ENCODE results near the gene INHA. TPM values are rescaled to one million over a fixed set of nuclear protein-coding genes. Genes with fewer than 3 reads are reported as not detected.

Gene INHA
- total RNA-seq, 4 donors from 2014 or later = 0.50 to 1.1 (median 0.81) TPM; not detected in 1

DNA sequence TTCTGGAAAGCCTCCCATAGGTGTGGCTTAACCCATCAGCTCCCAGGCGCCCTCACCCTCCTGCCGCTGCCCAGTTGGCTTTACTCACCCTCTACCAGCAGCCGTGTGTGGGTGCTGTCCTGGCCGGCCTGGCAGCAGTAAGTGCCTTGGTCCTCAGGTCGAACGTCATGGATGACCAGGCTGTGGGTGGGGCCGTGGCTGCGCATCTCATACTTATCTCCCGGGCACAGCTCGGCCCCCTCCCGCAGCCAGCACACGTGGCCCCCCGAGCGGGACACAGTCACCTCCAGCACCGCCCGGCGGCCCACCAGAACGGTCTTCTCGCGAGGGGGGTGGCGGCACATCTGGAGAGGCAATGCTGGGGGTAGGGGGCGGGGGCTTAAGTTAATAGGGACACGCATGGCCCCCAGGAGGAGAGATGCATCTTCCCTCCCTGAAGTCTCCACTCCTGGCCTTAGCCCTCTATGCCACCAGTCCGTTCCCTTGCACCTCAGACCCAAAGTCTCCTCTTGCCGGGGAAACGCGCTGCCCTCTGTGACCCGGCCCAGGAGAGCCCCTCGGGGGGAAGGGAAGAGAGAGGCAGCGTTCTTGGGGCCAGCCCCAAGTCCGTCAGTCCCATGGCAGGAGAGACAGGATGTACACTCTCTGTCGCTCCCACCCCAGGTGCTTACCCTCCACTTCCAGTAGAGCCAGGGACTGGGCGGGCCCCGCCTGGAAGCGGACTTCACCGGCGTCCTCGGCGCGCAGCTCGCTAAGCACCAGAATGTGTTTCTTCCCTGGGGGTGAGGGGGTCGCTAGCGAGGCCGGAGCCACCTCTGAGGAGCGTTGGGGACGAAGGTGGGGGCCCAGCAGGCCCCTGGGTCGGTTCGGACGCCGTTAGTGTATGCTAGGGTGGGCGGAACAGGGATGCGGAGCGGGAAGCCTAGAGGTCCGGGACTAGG lies 20.4 kb upstream of the INHA start:
- no peaks in the 10 kb centered on the region for H3K36me3 ChIP-seq
- peak overlapping the region in 1 of 3 donors; percentile 47 for H3K27ac ChIP-seq
- intact Hi-C loops (cut with DNase I) = no loop called here
- DNase-seq = peak; percentile 61 to 75
- WGBS, 2 donors = 6 to 8% methylated on average over 7 to 31 of the region's 54 CpGs
- peaks cover 16 to 21% of the 10 kb centered on the region in 2 donors for H3K4me1 ChIP-seq
- peak overlapping the region in 2 of 3 donors; percentile 17 to 41 for H3K4me3 ChIP-seq (replicated peaks in 1 of 3)
- H3K27me3 ChIP-seq = no peaks in the 10 kb centered on the region
- no peaks in the 10 kb centered on the region for H3K9me3 ChIP-seq
- TF ChIP-seq, protein P1, sequence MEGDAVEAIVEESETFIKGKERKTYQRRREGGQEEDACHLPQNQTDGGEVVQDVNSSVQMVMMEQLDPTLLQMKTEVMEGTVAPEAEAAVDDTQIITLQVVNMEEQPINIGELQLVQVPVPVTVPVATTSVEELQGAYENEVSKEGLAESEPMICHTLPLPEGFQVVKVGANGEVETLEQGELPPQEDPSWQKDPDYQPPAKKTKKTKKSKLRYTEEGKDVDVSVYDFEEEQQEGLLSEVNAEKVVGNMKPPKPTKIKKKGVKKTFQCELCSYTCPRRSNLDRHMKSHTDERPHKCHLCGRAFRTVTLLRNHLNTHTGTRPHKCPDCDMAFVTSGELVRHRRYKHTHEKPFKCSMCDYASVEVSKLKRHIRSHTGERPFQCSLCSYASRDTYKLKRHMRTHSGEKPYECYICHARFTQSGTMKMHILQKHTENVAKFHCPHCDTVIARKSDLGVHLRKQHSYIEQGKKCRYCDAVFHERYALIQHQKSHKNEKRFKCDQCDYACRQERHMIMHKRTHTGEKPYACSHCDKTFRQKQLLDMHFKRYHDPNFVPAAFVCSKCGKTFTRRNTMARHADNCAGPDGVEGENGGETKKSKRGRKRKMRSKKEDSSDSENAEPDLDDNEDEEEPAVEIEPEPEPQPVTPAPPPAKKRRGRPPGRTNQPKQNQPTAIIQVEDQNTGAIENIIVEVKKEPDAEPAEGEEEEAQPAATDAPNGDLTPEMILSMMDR (IDR thresholded peaks at IDR 0.05) = no peak
- no peak for TF ChIP-seq POLR2A (IDR thresholded peaks at IDR 0.05)

DNA sequence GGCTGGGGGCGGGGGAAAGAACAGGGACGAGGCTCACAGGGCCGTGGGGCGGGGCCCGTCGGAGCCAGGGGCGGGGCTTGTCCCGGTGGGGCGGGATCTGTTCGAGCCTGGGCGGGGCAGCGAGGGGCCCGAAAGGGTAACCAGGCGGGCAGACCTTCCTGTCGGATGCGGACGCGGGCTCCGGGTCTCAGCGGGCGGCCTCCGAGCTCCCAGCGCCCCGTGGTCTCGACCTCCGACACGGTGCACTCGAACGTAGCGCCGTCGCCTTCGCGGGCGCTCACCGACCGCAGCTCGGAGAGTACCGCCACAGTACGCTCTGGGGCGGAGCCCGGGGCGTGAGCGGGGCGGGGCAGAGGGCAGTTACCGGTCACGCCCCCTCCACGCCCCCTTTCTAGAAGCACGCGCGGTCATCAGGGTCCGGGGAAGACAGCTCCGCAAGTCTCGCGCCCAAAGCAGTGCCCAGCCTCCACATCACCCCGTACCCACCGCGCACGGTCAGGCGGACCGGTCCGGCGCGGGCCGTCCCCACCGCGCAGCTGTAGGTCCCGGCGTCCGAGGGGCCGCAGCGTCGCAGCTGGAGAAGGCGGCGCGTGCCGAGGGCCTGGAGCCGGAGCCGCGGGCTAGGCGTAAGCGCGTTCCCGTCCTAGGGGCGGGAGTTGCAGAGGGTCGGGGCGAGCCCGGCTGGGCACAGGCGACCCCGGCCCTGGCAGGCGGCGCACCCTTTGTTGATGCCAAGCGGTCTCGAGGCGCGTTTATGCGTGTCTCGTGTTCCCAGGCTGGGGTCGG lies 19.5 kb upstream of the INHA start:
- H3K36me3 ChIP-seq = no peaks in the 10 kb centered on the region
- H3K27ac ChIP-seq = peak overlapping the region in 1 of 3 donors; percentile 47
- H3K27me3 ChIP-seq = no peaks in the 10 kb centered on the region
- no peaks in the 10 kb centered on the region for H3K9me3 ChIP-seq
- 0% methylated on average over 12 of the region's 99 CpGs; no CpG with 5 or more reads in 1 of the 2 donors for WGBS, 2 donors
- TF ChIP-seq, protein P1 (IDR thresholded peaks at IDR 0.05) = no peak
- TF ChIP-seq POLR2A (IDR thresholded peaks at IDR 0.05) = peak in 1 of 2 donors; percentile 27
- DNase-seq = peak; percentile 88
- intact Hi-C loops (cut with DNase I) = no loop called here
- peak overlapping the region; percentile 17 to 41 (median 22) for H3K4me3 ChIP-seq (replicated peaks in 1 of 3)
- H3K4me1 ChIP-seq = peaks cover 16 to 21% of the 10 kb centered on the region in 2 donors

DNA sequence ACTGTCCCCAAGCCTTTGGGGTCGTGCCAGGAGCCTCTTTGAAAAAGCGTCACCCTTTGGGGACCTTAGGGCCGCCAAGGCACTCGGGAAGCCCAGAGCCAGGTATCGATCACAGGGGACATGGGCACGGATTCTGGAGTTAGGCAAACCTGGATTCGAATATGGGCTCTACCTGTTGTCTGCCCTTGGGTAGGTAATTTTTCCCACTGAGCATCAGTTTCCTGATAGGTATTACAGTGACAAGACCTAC lies 19.0 kb upstream of the INHA start:
- Histone ChIP-seq H3K9me3 (no peaks in the 10 kb centered on the region), H3K27me3 (no peaks in the 10 kb centered on the region), H3K36me3 (no peaks in the 10 kb centered on the region), H3K4me1 (peaks cover 16 to 21% of the 10 kb centered on the region in 2 donors), H3K27ac (no peak overlapping the region), H3K4me3 (replicated peaks in 1 of 3) (peak overlapping the region in 2 of 3 donors; percentile 22 to 41)
- TF ChIP-seq, protein P1 (IDR thresholded peaks at IDR 0.05) = no peak
- no peak for TF ChIP-seq POLR2A (IDR thresholded peaks at IDR 0.05)
- 12 to 37% methylated on average over 5 to 7 of the region's 7 CpGs for WGBS, 2 donors
- no peak for DNase-seq
- intact Hi-C loops (cut with DNase I) = no loop called here

DNA sequence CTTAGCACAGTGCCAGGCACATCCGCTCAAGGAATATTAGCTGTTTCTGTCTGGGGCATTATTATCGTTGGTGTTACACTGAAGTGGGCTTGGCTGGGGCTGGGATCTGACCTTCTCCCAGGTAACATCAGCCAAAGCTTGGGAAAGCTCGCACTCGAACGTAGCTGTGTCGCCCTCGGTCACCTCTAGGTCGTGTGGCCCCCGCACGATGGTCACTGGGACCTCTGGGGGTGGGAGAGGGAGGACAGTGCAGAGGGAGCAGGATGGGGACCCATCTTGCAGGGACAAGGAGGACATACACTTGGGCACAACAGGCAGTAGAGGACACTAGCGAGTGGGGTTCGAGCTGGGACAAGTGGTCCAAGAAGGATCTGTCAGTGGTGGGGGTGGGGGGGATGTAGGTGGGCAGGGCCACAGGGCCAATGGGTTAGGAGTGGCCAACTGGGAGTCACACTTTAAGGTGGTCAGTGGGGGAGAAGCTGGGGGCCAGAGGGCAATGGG lies 18.6 kb upstream of the INHA start:
- Histone ChIP-seq H3K9me3 (no peaks in the 10 kb centered on the region), H3K4me3 (replicated peaks in 1 of 3) (no peak overlapping the region), H3K27me3 (no peaks in the 10 kb centered on the region), H3K36me3 (no peaks in the 10 kb centered on the region), H3K4me1 (peaks cover 16 to 21% of the 10 kb centered on the region in 2 donors), H3K27ac (no peak overlapping the region)
- TF ChIP-seq POLR2A (IDR thresholded peaks at IDR 0.05) = no peak
- no peak for DNase-seq
- intact Hi-C loops (cut with DNase I) = no loop called here
- 70 to 77% methylated on average over 12 of the region's 12 CpGs for WGBS, 2 donors

DNA sequence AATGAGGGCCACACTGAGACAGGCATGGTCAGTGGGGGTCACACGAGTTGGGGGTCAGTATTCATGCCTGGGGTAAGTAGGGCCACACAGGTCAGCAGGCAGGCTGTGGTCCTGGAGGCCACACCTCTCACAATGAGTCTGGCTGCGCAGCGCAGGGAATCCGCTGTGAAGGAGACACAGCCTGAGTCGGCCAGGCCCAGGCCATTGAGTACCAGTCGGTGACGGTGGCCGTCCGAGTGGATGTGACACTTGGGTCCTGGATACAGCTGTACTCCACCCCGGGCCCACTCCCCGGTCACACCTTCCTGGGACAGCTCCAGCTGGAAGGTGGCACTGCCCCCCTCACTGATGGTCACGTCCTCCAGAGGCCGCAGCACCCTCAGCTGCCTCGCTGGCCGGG lies 17.8 kb upstream of the INHA start:
- Histone ChIP-seq H3K9me3 (no peaks in the 10 kb centered on the region), H3K4me1 (peaks cover 16 to 21% of the 10 kb centered on the region in 2 donors), H3K27ac (no peak overlapping the region), H3K4me3 (replicated peaks in 1 of 3) (no peak overlapping the region), H3K27me3 (no peaks in the 10 kb centered on the region), H3K36me3 (no peaks in the 10 kb centered on the region)
- WGBS, 2 donors = 89 to 95% methylated on average over 8 of the region's 15 CpGs
- DNase-seq = no peak
- TF ChIP-seq POLR2A (IDR thresholded peaks at IDR 0.05) = no peak
- TF ChIP-seq, protein P1 (IDR thresholded peaks at IDR 0.05) = no peak
- intact Hi-C loops (cut with DNase I) = no loop called here

Data from thyroid gland (tissue), 4 donors.